Parathyroid adenoma (tissue), 2 donors: ENCODE measurements around the gene OTULINL.

ENCODE experiments used
- H2AFZ ChIP-seq: fragments of 300-600 bp; sonication (generic); one replicate; pipeline ENCODE4 v1.7.0; 2017; ENCODE audit warnings: antibody characterized with exemption, mild to moderate bottlenecking
- H3K27ac ChIP-seq: fragments of 300-600 bp; sonication (generic); one replicate; pipeline ENCODE4 v1.7.0; 2017
- H3K27me3 ChIP-seq: fragments of 300-600 bp; sonication (generic); one replicate; pipeline ENCODE4 v1.7.0; 2017; ENCODE audit warnings: low read length; ENCODE audit not compliant: control insufficient read depth, insufficient read depth
- H3K36me3 ChIP-seq: fragments of 300-600 bp; sonication (generic); one replicate; pipeline ENCODE4 v1.7.0; 2017; ENCODE audit warnings: low read length; ENCODE audit not compliant: control insufficient read depth, insufficient read depth
- H3K4me1 ChIP-seq: fragments of 300-600 bp; sonication (generic); one replicate; pipeline ENCODE4 v1.7.0; 2017; ENCODE audit warnings: control low read depth
- H3K4me2 ChIP-seq: fragments of 300-600 bp; sonication (generic); one replicate; pipeline ENCODE4 v1.7.0; 2017; ENCODE audit warnings: low read length
- H3K4me3 ChIP-seq: fragments of 300-600 bp; sonication (generic); one replicate; pipeline ENCODE4 v1.7.0; 2017; ENCODE audit warnings: low read depth, low read length
- H3K79me2 ChIP-seq: fragments of 300-600 bp; sonication (generic); one replicate; pipeline ENCODE4 v1.7.0; 2017; ENCODE audit warnings: control low read depth
- H3K9ac ChIP-seq: fragments of 300-600 bp; sonication (generic); one replicate; pipeline ENCODE4 v1.7.0; 2017; ENCODE audit warnings: mild to moderate bottlenecking
- H3K9me3 ChIP-seq: fragments of 300-600 bp; sonication (generic); one replicate; pipeline ENCODE4 v1.7.0; 2017; ENCODE audit warnings: low read length; ENCODE audit not compliant: control insufficient read depth
- CTCF ChIP-seq: fragments of 300-600 bp; sonication (generic); IDR thresholded peaks from one replicate; pipeline ENCODE4 v1.7.0; 2017; ENCODE audit warnings: antibody characterized with exemption, mild to moderate bottlenecking
- donor health status: primary hyperparathyroidism.

Gene OTULINL

GRCh38 chr5:14557203-14557770 lies 24.3 kb upstream of the OTULINL start:
- no peak overlapping the region for H3K9ac ChIP-seq

DNA sequence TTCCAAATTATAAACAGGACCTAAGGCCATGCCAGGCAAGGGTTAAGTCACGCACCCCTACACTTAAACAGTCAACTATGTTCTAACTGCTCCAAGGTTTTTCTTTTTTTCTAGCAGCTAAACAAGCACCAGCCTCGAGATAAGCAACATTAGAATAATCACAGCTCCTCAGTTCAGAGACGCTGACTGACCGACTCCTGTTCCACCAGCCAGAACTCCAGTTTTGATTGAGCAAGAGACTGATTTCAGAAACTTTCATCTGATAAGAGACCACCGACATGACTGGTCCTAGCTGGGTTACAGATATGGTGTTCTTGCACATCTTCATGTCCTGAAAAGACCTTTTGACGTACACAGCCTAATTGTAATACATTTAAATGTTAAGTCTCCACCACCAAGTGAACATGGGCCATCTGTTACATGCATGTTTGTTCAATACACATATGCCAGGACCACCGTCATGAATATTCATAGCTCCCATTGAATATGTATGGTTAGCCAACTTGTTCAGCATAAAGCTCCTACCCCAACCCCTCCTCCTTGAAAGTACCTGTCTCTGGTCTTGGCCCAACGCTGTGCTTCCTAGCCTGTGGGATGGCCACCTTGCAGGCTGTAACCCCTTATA lies 23.7 kb upstream of the OTULINL start:
- Histone ChIP-seq H3K4me2 (no peak overlapping the region), H3K4me1 (no peaks in the 10 kb centered on the region), H3K36me3 (no peaks in the 10 kb centered on the region), H3K4me3 (no peak overlapping the region), H3K27me3 (no peaks in the 10 kb centered on the region), H3K27ac (no peak overlapping the region), H2AFZ (no peak overlapping the region), H3K79me2 (no peaks in the 10 kb centered on the region), H3K9me3 (no peaks in the 10 kb centered on the region), H3K9ac (no peak overlapping the region)
- no peak for TF ChIP-seq CTCF

More at GRCh38 chr5:14557203-14557770, 24.3 kb upstream of the OTULINL start:
- Histone ChIP-seq H3K9me3 (no peaks in the 10 kb centered on the region), H3K36me3 (no peaks in the 10 kb centered on the region), H3K4me2 (no peak overlapping the region), H3K4me3 (no peak overlapping the region), H3K4me1 (no peaks in the 10 kb centered on the region), H2AFZ (no peak overlapping the region), H3K27me3 (no peaks in the 10 kb centered on the region), H3K79me2 (no peaks in the 10 kb centered on the region), H3K27ac (no peak overlapping the region)
- TF ChIP-seq CTCF: no peak

- Histone ChIP-seq H3K4me1 (no peaks in the 10 kb centered on the region), H3K9me3 (no peaks in the 10 kb centered on the region), H3K27me3 (no peaks in the 10 kb centered on the region), H3K9ac (no peak overlapping the region), H3K4me3 (no peak overlapping the region), H3K36me3 (no peaks in the 10 kb centered on the region), H3K79me2 (no peaks in the 10 kb centered on the region), H3K27ac (no peak overlapping the region), H3K4me2 (no peak overlapping the region), H2AFZ (no peak overlapping the region)
- TF ChIP-seq CTCF: no peak
Observed at GRCh38 chr5:14560091-14560595, 21.4 kb upstream of the OTULINL start.

DNA sequence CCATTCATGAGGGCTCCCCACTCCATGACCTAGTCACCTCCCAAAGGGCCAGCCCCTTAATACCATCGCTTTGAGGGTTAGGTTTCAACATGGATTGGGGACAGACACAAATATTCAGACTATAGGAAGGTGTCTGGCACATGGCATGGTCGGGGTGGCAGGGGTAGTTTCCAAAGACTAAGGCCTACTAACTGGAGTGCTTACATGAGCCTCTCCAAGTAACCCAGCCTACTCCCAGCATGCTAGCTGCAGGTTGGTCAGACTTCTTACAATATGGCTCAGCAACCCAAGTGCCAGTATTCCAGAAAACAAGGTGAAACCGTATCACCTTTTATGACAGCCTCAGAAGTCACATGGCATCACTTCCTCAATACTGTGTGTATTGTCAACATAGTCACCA lies 19.9 kb upstream of the OTULINL start:
- H2AFZ ChIP-seq: no peak overlapping the region
- H3K27me3 ChIP-seq: no peaks in the 10 kb centered on the region
- TF ChIP-seq CTCF: no peak
- no peaks in the 10 kb centered on the region for H3K79me2 ChIP-seq
- no peaks in the 10 kb centered on the region for H3K9me3 ChIP-seq
- no peaks in the 10 kb centered on the region for H3K4me1 ChIP-seq
- no peak overlapping the region for H3K4me3 ChIP-seq
- H3K4me2 ChIP-seq: no peak overlapping the region
- H3K36me3 ChIP-seq: no peaks in the 10 kb centered on the region
- no peak overlapping the region for H3K27ac ChIP-seq
- no peak overlapping the region for H3K9ac ChIP-seq

GRCh38 chr5:14568333-14568732 lies 13.3 kb upstream of the OTULINL start:
- no peaks in the 10 kb centered on the region for H3K79me2 ChIP-seq
- H3K27me3 ChIP-seq: no peaks in the 10 kb centered on the region
- H3K27ac ChIP-seq: no peak overlapping the region
- no peaks in the 10 kb centered on the region for H3K36me3 ChIP-seq
- no peak overlapping the region for H2AFZ ChIP-seq
- no peaks in the 10 kb centered on the region for H3K4me1 ChIP-seq
- no peak overlapping the region for H3K9ac ChIP-seq
- no peak overlapping the region for H3K4me2 ChIP-seq
- H3K4me3 ChIP-seq: no peak overlapping the region
- no peak for TF ChIP-seq CTCF
- H3K9me3 ChIP-seq: no peaks in the 10 kb centered on the region
